Retinal pigment epithelial cell (primary cell): ENCODE results near the gene BLVRA.
"Not testable (repeated sequence)": the region's sequence is repeated elsewhere in the genome, so short reads cannot be mapped to it uniquely, and the experiment has no call there.

ENCODE experiments used
- DNase-seq: peaks from one replicate; pipeline ENCODE4 v3.0.0-alpha.2; 2010; ENCODE audit warnings: low read depth
- H3K4me3 ChIP-seq: 2 replicates; pipeline ENCODE4 v1.5.1; 2011; ENCODE audit warnings: mild to moderate bottlenecking, low read length, control low read depth, moderate library complexity
- CTCF ChIP-seq: conservative IDR thresholded peaks from 2 replicates; pipeline ENCODE4 v1.5.1; 2011; ENCODE audit warnings: low read depth, low read length, control low read depth, inconsistent platforms

The BLVRA gene

GRCh38 chr7:43769791-43770465 is 11.4 kb downstream of the BLVRA start:
- DNase-seq, result no peak
- TF ChIP-seq CTCF, result no peak
- H3K4me3 ChIP-seq, result no peak overlapping the region

GRCh38 chr7:43771128-43771527 is 12.6 kb downstream of the BLVRA start:
- no peak for TF ChIP-seq CTCF
- no peak overlapping the region for H3K4me3 ChIP-seq
- no peak for DNase-seq

- no peak overlapping the region for H3K4me3 ChIP-seq
- no peak for TF ChIP-seq CTCF
- no peak for DNase-seq
These were observed 13.1 kb downstream of the BLVRA start for GRCh38 chr7:43771573-43771972.

GRCh38 chr7:43773268-43773667 is 14.8 kb downstream of the BLVRA start:
- H3K4me3 ChIP-seq, DNase-seq: not testable (repeated sequence)

GRCh38 chr7:43775255-43775654 is 16.8 kb downstream of the BLVRA start:
- DNase-seq, H3K4me3 ChIP-seq: not testable (repeated sequence)

- H3K4me3 ChIP-seq, DNase-seq: not testable (repeated sequence)
These were observed 20.0 kb downstream of the BLVRA start for GRCh38 chr7:43778293-43779044.

- no peak for TF ChIP-seq CTCF
- H3K4me3 ChIP-seq, result no peak overlapping the region
These were observed 20.7 kb downstream of the BLVRA start for GRCh38 chr7:43779045-43779812.

GRCh38 chr7:43781726-43782607 is 23.5 kb downstream of the BLVRA start:
- no peak for TF ChIP-seq CTCF
- no peak for DNase-seq
- no peak overlapping the region for H3K4me3 ChIP-seq

More at GRCh38 chr7:43779045-43779812, 20.7 kb downstream of the BLVRA start:
- DNase-seq, result no peak
